Suprapubic skin (tissue), 4 donors: ENCODE results near the gene VPS37D. TPM values are rescaled to one million over a fixed set of nuclear protein-coding genes. Genes with fewer than 3 reads are reported as not detected.
A peak's percentile ranks its signal among the peaks of the same experiment; 100 is the strongest.
"Not testable (repeated sequence)": the region's sequence is repeated elsewhere in the genome, so short reads cannot be mapped to it uniquely, and the experiment has no call there.

ENCODE experiments used
- DNase-seq, 2 donors: peaks; one replicate each; pipeline ENCODE4 v3.0.0-alpha.2; 2019; ENCODE audit warnings: low spot score in 2 of 2
- H3K27ac ChIP-seq: fragments of 200-600 bp; sonication (generic); one replicate; pipeline ENCODE4 v1.5.1; 2019
- H3K27me3 ChIP-seq: fragments of 200-600 bp; sonication (generic); one replicate; pipeline ENCODE4 v1.5.1; 2019
- H3K36me3 ChIP-seq: fragments of 200-600 bp; sonication (generic); one replicate; pipeline ENCODE4 v1.5.1; 2019
- H3K4me1 ChIP-seq: fragments of 200-600 bp; sonication (generic); one replicate; pipeline ENCODE4 v1.5.1; 2019
- H3K4me3 ChIP-seq: fragments of 200-600 bp; sonication (generic); one replicate; pipeline ENCODE4 v1.5.1; 2019; ENCODE audit warnings: mild to moderate bottlenecking
- H3K9me3 ChIP-seq: fragments of 200-600 bp; sonication (generic); one replicate; pipeline ENCODE4 v1.5.1; 2019
- EP300 ChIP-seq: sonication (generic); formaldehyde crosslinking; IDR thresholded peaks from one replicate; pipeline ENCODE4 v1.6.1; 2017; ENCODE audit warnings: antibody characterized with exemption
- POLR2A ChIP-seq, 2 donors: fragments of 450-650 bp; IDR thresholded peaks; one replicate each; pipeline ENCODE4 v1.6.1; 2017; ENCODE audit warnings: antibody characterized with exemption in 2 of 2, mild to moderate bottlenecking in 2 of 2, moderate library complexity in 2 of 2
- POLR2AphosphoS5 ChIP-seq, 3 donors: sonication (generic); formaldehyde crosslinking; IDR thresholded peaks; one replicate each; pipeline ENCODE4 v1.6.1; 2017; ENCODE audit warnings: antibody characterized with exemption in 3 of 3
- WGBS: methylation state at CpG from one replicate; pipeline ENCODE4 v1.1.5; 2018; 5-methylcytosine and 5-hydroxymethylcytosine counted together
- total RNA-seq, 4 donors: library from RNA; depleted of rRNA; stranded (reverse); fragments of >200 nt; gene quantifications; one replicate each; pipeline ENCODE4 v1.1.0, GENCODE V29; 2016
- TF ChIP-seq, protein P1 (sequence below), 2 donors: fragments of 200-600 bp in 1 of 2; fragments of 450-650 bp in 1 of 2; sonication (generic) in 1 of 2; IDR thresholded peaks; one replicate each; pipeline ENCODE4 v1.5.1; 2016 to 2019; ENCODE audit warnings: antibody characterized with exemption in 2 of 2, mild to moderate bottlenecking in 1 of 2, moderate library complexity in 1 of 2

The VPS37D gene
- total RNA-seq, 4 donors from 2014 or later: 1.9 to 3.5 (median 2.1) TPM

DNA sequence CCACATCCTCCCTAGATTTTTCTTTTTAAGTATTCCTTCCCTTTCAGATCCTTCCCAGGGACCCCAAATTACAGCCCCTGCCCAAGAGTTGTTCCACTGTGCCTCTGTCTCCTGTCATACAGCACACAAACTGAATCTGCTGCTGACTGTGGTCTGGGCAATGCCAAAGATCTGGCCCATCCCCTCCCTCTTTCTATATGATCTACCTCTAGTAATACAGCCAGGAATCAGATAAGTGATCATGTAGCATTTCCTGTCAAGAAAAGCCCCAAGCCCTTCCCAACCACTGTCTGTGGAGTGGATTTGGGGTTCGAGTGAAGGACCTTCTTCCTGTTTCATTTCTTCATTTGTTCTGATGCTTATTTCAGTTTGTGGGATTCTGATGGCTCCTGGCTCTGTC lies 45.1 kb downstream of the VPS37D start:
- DNase-seq: no peak
- Histone ChIP-seq H3K27ac (no peak overlapping the region), H3K4me3 (no peak overlapping the region), H3K9me3 (no peaks in the 10 kb centered on the region), H3K27me3 (no peaks in the 10 kb centered on the region), H3K36me3 (no peaks in the 10 kb centered on the region), H3K4me1 (peaks cover 5% of the 10 kb centered on the region)
- WGBS: 80% methylated on average over 1 of the region's 1 CpG
- TF ChIP-seq EP300: no peak
- TF ChIP-seq POLR2AphosphoS5 (IDR thresholded peaks at IDR 0.05): no peak
- TF ChIP-seq, protein P1, sequence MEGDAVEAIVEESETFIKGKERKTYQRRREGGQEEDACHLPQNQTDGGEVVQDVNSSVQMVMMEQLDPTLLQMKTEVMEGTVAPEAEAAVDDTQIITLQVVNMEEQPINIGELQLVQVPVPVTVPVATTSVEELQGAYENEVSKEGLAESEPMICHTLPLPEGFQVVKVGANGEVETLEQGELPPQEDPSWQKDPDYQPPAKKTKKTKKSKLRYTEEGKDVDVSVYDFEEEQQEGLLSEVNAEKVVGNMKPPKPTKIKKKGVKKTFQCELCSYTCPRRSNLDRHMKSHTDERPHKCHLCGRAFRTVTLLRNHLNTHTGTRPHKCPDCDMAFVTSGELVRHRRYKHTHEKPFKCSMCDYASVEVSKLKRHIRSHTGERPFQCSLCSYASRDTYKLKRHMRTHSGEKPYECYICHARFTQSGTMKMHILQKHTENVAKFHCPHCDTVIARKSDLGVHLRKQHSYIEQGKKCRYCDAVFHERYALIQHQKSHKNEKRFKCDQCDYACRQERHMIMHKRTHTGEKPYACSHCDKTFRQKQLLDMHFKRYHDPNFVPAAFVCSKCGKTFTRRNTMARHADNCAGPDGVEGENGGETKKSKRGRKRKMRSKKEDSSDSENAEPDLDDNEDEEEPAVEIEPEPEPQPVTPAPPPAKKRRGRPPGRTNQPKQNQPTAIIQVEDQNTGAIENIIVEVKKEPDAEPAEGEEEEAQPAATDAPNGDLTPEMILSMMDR (IDR thresholded peaks at IDR 0.05): no peak
- TF ChIP-seq POLR2A (IDR thresholded peaks at IDR 0.05): no peak

DNA sequence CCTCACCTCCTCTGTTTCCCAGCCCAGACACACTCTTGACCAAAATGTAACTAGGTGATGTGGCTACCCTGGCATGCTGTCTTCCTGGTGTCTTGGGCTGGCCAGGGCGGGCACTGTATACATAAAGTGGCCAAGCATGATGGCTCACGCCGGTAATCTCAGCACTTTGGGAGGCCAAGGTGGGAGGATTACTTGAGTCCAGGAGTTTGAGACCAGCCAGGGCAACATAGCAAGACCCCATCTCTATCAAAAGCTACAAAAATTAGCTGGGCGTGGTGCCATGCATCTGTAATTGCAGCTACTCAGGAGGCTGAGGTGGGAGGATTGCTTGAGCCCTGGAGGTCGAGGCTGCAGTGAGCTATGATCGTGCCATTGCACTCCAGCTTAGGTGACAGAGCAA lies 45.7 kb downstream of the VPS37D start:
- H3K9me3 ChIP-seq, H3K27ac ChIP-seq, H3K36me3 ChIP-seq, H3K27me3 ChIP-seq, DNase-seq, H3K4me3 ChIP-seq: not testable (repeated sequence)
- peaks cover 10% of the 10 kb centered on the region for H3K4me1 ChIP-seq
- WGBS: 100% methylated on average over 6 of the region's 6 CpGs

DNA sequence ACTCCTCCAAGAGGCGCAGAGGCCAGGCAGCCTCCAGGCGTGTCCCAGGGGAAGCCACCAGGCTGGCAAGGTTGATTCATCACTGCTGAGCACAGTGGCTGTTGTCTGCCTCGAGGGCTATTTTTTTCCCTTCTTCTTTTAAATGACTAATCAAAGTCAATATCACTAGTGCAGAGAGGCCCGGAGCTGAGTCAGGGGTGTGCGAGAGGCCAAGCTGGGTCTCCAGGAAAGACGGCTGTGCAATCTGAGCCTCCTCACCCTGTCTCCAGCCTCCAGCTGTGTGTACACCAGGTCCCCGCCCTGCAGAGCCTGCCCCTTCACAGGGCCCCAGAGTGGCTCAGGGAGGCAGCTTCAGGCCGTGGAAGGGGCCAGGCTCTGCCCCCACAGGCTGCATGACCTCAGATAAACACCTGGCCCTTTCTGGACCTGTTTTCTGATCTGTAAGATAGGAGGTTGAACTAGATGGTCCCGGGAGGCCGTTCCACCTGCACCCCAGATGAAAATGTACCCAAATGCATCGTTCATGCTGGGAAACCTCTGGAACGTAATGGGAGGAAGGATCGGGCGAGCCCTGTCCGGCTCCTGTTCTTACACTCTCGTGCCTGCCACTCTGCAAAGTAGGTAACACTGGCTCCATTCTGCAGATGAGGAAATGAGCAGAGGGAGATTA lies 48.2 kb downstream of the VPS37D start:
- Histone ChIP-seq H3K27ac (no peak overlapping the region), H3K4me1 (peaks cover 25% of the 10 kb centered on the region)
- no peak for TF ChIP-seq POLR2AphosphoS5 (IDR thresholded peaks at IDR 0.05)

DNA sequence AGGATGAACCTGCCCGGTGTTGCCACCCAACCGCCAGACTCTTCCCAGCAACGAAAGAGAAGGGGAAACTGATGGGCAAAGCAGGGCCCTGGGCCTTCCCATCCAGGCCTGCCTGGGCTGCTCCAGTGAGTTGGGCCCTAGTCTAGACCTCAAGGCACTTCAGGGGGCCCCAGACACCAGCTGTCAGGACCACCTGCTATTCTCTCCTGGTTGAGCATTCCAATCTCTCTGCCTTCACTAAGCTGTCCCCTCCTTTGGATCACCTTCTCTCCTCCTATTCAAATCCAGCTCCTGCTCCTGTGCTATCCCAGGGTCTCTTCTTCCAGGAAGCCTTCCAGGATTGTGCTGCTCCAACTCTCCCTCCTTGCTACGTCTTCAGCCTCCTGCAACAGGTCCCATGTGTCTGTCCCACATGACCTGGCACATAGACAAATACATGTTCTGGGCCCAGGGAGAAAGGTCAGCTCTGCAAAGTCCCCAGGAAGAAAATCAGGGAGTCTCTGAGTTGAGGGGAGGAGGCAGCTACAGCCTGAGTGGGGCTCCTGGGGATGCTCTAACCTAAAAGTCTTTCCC lies 48.8 kb downstream of the VPS37D start:
- Histone ChIP-seq H3K36me3 (no peaks in the 10 kb centered on the region), H3K27ac (no peak overlapping the region), H3K4me3 (no peak overlapping the region), H3K9me3 (no peaks in the 10 kb centered on the region), H3K27me3 (no peaks in the 10 kb centered on the region), H3K4me1 (peaks cover 27% of the 10 kb centered on the region)
- TF ChIP-seq, protein P1 (IDR thresholded peaks at IDR 0.05): no peak
- TF ChIP-seq POLR2AphosphoS5 (IDR thresholded peaks at IDR 0.05): no peak
- no peak for TF ChIP-seq POLR2A (IDR thresholded peaks at IDR 0.05)
- no peak for TF ChIP-seq EP300
- DNase-seq: no peak
- WGBS: 79% methylated on average over 4 of the region's 4 CpGs

More for the DNA sequence above, 48.2 kb downstream of the VPS37D start:
- WGBS: 65% methylated on average over 13 of the region's 16 CpGs
- no peak for DNase-seq
- Histone ChIP-seq H3K36me3 (no peaks in the 10 kb centered on the region), H3K27me3 (no peaks in the 10 kb centered on the region), H3K4me3 (no peak overlapping the region), H3K9me3 (no peaks in the 10 kb centered on the region)

DNA sequence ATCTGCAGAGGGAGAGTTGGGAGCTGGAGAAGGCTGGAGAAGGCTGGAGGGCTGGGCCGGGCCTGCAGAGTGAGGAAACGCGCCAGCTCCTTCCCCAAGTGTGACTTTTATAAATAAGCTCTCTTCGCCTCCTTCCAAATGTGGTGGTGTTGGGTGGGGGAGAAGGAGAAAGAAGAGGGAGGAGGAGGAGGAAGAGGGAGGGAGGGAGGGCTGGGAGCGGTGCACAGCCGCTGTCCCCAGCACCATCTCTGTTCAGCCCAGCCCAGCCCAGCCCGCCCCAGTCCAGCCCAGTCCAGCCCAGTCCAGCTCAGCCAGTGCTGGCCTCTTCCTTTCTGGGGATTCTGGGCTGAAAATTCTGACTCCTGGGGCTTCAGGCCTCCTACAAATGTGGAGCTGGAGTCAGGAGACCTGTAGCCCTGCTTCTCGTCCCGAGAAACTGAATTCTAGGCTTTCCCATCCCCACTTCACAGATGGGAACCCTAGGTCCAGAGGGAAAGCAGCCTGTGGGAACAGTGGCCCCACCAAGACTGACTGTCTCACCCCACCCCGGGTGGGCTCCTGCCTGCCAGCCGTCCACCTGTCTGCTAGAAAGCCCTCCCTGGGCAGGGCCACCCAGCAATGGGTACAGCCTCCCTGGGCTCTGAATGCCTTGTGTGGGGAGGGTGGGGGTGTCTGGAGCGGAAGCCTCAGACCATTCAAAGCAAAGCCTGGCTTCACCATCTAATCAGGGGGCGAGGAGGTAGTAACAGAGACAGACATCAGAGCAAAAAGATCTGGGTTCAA lies 49.6 kb downstream of the VPS37D start:
- Histone ChIP-seq H3K27me3 (no peaks in the 10 kb centered on the region), H3K36me3 (no peaks in the 10 kb centered on the region), H3K27ac (no peak overlapping the region), H3K4me1 (peaks cover 31% of the 10 kb centered on the region), H3K4me3 (no peak overlapping the region), H3K9me3 (no peaks in the 10 kb centered on the region)
- TF ChIP-seq, protein P1 (IDR thresholded peaks at IDR 0.05): no peak
- no peak for TF ChIP-seq POLR2AphosphoS5 (IDR thresholded peaks at IDR 0.05)
- TF ChIP-seq POLR2A (IDR thresholded peaks at IDR 0.05): no peak
- no peak for TF ChIP-seq EP300
- DNase-seq: no peak
- 66% methylated on average over 12 of the region's 13 CpGs for WGBS

DNA sequence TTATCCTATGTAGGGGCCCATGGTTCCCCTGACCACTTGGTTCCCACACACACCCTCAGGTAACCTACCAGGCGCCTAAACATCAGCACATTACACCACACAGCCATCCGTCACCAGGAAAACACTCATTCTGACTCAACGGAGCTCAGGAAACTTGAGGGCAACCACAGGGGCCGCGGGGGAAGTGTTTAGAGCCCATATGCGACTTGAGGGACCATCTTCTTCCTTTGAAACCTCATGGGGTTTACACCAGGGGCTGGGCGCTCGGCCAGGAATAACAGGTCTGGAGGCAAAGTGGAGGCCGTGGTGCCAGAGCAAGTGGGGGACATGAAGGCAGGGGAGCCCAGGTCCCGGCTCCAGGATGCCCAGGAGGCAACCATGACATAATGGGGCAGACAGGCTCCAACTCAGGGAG lies 50.4 kb downstream of the VPS37D start:
- Histone ChIP-seq H3K27me3 (no peaks in the 10 kb centered on the region), H3K4me3 (peak overlapping the region; percentile 88)

More for the DNA sequence above, 50.4 kb downstream of the VPS37D start:
- WGBS: 65% methylated on average over 10 of the region's 10 CpGs
- no peak overlapping the region for H3K27ac ChIP-seq
- peaks cover 31% of the 10 kb centered on the region for H3K4me1 ChIP-seq
- no peaks in the 10 kb centered on the region for H3K36me3 ChIP-seq
- no peak for DNase-seq
- H3K9me3 ChIP-seq: no peaks in the 10 kb centered on the region
- no peak for TF ChIP-seq POLR2A (IDR thresholded peaks at IDR 0.05)
- TF ChIP-seq, protein P1 (IDR thresholded peaks at IDR 0.05): no peak
